Measurements from ENCODE around the gene IZUMO1.
"Not testable (repeated sequence)": the region's sequence is repeated elsewhere in the genome, so short reads cannot be mapped to it uniquely, and the experiment has no call there.

The IZUMO1 gene

GRCh38 chr19:48738557-48739403 lies 7.9 kb downstream of the IZUMO1 start:
- DNase-seq (ENCODE audit: low read depth in 1 of 2, low spot score in 1 of 2): peak; percentile 84 to 87

GRCh38 chr19:48737360-48737998 lies 9.2 kb downstream of the IZUMO1 start:
- DNase-seq (ENCODE audit: low read depth in 1 of 2, low spot score in 1 of 2): no peak

- no peak for DNase-seq (ENCODE audit: low read depth in 1 of 2, low spot score in 1 of 2)
Observed at GRCh38 chr19:48735031-48735615, 11.6 kb downstream of the IZUMO1 start.

GRCh38 chr19:48734625-48735024 lies 12.1 kb downstream of the IZUMO1 start:
- no peak for DNase-seq (ENCODE audit: low read depth in 1 of 2, low spot score in 1 of 2)

- no peak for DNase-seq (ENCODE audit: low read depth in 1 of 2, low spot score in 1 of 2)
Observed at GRCh38 chr19:48731452-48731851, 15.3 kb downstream of the IZUMO1 start.

- no peak for DNase-seq (ENCODE audit: low read depth in 1 of 2, low spot score in 1 of 2)
Observed at GRCh38 chr19:48728911-48729664, 17.6 kb downstream of the IZUMO1 start.

GRCh38 chr19:48726556-48726955 lies 20.2 kb downstream of the IZUMO1 start:
- DNase-seq (ENCODE audit: low read depth in 1 of 2, low spot score in 1 of 2): no peak

- DNase-seq (ENCODE audit: low read depth in 1 of 2, low spot score in 1 of 2): peak in 1 of 2 donors; percentile 25
Observed at GRCh38 chr19:48724796-48725753, 21.6 kb downstream of the IZUMO1 start.

GRCh38 chr19:48722196-48722708 lies 24.5 kb downstream of the IZUMO1 start:
- DNase-seq (ENCODE audit: low read depth in 1 of 2, low spot score in 1 of 2): no peak

- peak; percentile 75 to 93 for DNase-seq (ENCODE audit: low read depth in 1 of 2, low spot score in 1 of 2)
Observed at GRCh38 chr19:48720613-48721296, 26.0 kb downstream of the IZUMO1 start.

GRCh38 chr19:48720251-48720612 lies 26.5 kb downstream of the IZUMO1 start:
- DNase-seq (ENCODE audit: low read depth in 1 of 2, low spot score in 1 of 2): no peak

GRCh38 chr19:48719263-48720171 lies 27.2 kb downstream of the IZUMO1 start, which contains the start of gene MAMSTR:
Gene MAMSTR, minus strand, starts transcription at chr19:48719725. Its CDS starts 694 bp downstream, at chr19:48719031.
- DNase-seq (ENCODE audit: low read depth in 1 of 2, low spot score in 1 of 2): no peak

- DNase-seq (ENCODE audit: low read depth in 1 of 2, low spot score in 1 of 2): no peak
Observed at GRCh38 chr19:48718711-48719231, 27.9 kb downstream of the IZUMO1 start.

GRCh38 chr19:48718106-48718505 lies 28.6 kb downstream of the IZUMO1 start:
- DNase-seq (ENCODE audit: low read depth in 1 of 2, low spot score in 1 of 2): not testable (repeated sequence)

- no peak for DNase-seq (ENCODE audit: low read depth in 1 of 2, low spot score in 1 of 2)
Observed at GRCh38 chr19:48716562-48717291, 30.0 kb downstream of the IZUMO1 start.

GRCh38 chr19:48715681-48716171 lies 31.0 kb downstream of the IZUMO1 start:
- DNase-seq (ENCODE audit: low read depth in 1 of 2, low spot score in 1 of 2): no peak

Measured in activated CD4-positive, alpha-beta T cell treated with anti-CD3 and anti-CD28 coated beads, Interleukin-2, amount 50 U/mL, for 24 hours (primary cell).